RKO (cell line): ENCODE results near the gene ERC1.
"Not testable (repeated sequence)": the region's sequence is repeated elsewhere in the genome, so short reads cannot be mapped to it uniquely, and the experiment has no call there.

Experiments
- DNase-seq: peaks from one replicate; pipeline ENCODE4 v3.0.0-alpha.2; 2016; ENCODE audit warnings: low spot score

The ERC1 gene

DNA sequence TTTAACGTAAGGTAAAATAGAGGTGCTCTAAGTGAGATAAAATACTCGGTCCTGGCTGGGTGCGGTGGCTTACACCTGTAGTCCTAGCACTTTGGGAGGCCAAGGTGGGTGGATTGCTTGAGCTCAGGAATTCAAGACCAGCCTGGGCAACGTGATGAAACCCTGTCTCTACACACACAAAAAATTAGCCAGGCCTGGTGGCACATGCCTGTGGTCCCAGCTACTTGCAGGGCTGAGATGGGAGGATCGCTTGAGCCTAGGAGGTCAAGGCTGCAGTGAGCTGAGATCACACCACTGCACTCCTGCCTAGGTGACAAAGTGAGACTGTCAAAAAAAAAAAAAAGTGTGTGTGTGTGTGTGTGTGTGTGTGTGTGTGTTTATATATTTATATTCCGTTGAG, 364.8 kb downstream of the ERC1 start:
- not testable (repeated sequence) for DNase-seq

DNA sequence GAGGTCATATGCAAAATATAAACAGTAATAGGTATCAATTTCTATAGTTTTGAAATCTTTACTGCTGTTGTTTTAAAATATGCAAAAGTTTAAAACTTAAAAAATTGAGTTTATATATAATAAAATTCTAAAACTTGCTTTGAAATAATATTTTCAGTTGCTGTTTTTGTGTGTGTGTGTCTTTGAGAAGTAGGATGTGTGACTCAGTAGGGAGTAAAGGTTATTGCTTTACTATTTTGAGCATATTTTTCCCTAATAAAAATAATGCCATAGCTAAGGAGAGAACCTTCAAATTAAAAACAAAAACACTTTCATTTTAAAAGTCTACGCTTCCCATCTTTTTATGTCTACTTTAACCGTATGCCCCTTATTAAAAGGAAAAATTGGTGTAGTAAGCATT, 365.3 kb downstream of the ERC1 start:
- no peak for DNase-seq

DNA sequence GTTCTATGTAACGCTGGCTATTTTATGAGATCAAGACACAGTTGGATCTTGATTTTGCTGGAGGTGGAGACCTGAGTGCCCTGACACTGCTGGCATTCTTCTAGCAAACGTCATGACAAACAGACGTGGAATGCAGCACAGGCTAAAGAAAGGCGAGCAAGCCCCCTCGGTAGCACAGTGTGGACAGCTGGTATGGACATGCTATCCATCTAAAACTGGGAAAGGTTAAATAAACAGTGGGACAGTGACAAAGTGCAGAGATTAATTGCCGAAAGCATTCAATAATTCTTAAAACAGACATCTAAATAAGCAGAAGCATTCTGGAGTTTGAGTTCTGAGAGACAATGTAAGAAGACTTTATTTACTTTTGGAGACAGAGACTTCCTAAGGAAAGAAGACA, 366.1 kb downstream of the ERC1 start:
- DNase-seq = no peak

DNA sequence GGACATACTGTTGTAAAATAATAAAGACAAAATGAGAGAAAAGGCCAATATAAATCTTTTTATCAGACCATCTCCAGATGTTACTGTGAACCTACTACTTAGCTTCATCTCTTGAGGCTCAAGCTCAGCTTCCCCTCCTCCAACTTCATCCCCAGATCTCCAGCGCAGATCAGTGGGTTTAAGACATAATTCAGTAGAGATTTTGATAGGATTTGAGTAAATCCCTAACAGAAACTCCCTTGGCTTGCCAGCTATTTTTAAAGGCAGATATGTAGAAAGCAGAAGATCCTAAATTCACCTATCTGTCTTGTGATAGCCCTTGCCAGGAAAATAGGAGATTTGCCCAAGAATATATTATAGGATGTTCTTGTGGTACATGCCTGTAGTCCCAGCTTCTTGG, 366.7 kb downstream of the ERC1 start:
- DNase-seq = no peak

DNA sequence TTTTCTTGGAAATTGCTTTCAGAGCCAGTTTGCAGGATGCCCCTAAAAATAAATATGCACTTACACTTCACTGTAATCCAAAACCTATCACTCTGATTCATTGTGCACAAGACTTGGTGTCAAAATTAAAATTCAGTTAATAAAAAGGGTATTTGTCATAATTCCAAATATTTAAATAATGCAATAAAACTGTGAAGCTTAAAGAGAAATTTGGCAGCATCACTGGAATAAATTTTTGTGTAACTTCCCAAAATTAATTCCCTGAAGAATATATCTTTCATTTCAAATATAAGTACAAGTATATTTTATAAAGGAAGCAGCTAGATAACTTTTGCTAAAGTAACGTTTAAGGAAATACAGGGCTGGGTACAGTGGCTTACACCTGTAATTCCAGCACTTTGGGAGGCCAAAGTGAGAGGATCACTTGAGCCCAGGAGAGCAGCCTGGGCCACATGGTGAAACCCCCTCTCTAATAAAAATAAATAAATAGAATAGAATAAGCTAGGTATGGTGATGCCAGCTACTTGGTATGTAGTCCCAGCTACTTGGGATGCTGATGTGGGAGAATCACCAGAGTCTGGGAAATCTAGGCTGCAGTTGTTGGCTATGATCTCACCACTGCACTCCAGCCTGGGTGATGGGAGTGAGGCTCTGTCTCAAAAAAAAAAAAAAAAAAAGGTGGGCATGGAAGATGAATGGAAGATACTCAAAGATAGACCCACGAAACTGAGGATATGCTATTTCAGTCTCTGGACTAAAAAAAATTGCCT, 369.6 kb downstream of the ERC1 start:
- DNase-seq = no peak

DNA sequence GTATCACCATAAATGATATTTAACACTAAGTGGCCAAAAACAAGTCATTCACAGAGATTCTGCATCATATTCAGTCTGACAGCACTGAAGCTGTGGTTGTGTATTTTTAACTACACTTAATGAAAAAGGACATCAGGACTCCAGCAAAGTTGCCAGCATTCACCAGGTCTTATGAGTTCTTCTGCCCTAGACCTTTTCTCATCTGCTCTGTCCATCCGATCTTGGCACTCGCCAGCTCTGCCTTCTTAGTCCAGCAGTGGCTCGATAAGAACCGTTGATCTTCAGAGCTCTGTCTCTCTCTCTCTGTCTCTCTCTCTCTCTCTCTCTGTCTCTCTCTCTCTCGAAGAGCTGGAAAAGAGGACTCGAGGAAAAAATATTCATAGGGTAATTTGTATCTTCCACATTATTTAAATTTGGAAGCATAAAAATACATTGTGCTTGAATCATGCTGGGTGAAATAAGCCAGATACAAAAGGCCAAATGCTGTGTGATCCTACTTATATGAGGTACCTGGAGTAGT, 371.2 kb downstream of the ERC1 start:
- DNase-seq = no peak

DNA sequence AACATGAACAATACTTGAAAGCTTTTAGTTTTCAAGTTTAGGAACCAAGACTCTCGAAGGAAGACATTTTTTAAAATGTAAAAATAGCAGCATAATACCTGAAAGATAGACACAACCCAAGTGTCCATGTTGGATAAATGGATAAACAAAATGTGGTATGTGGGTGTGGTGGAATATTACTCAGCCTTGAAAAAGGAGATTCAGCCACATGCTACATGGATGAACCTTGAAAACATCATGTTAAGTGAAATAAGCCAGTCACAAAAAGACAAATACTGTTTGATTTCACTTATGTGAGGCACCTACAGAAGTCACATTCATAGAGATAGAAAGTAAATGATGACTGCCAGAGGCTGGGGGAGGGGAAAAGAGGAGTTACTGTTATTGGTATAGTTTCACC, 374.7 kb downstream of the ERC1 start:
- DNase-seq = no peak

DNA sequence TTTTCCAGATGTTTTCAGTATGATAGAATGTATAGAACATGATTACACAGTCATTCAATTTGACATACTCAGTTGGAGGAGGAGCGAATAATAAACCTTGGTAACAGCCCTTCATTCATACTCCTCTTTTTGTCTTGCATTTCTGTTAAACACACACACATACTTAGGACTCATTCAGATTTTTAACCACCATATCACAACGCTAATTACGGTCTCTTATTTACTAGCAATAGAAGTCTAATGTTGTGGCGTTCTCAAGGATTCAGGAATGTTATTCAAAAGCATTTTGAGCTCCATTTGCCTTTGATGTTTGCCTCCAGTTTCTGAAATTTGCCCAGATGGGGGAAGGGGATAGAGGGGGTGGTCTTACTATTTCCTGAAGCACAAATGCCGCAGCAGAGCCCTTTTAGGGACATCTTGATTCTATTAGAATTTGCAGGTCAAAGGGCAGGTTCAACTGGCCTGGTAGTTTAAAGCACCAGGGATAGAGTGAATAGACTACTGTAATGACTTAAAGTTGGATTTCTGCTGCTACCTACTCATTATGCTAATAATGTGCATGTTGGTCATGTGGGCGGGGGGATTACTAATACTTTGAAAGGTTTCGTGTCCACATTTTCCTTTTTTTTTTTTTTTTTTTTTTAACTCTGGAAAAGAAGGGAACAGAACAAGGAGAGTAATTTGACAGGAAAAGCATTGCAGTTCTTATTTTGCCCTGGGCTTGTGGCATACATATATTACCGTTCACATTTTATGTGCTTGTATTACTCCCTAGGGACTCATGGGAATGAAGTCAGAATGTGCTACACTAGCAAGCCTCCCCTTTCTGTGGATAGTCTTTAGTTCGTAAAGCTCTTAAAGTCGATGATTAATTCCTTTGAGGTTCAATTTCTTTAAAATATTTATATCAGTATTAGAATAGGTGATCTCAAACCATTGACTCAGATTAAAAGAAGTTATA, 376.6 kb downstream of the ERC1 start:
- no peak for DNase-seq

DNA sequence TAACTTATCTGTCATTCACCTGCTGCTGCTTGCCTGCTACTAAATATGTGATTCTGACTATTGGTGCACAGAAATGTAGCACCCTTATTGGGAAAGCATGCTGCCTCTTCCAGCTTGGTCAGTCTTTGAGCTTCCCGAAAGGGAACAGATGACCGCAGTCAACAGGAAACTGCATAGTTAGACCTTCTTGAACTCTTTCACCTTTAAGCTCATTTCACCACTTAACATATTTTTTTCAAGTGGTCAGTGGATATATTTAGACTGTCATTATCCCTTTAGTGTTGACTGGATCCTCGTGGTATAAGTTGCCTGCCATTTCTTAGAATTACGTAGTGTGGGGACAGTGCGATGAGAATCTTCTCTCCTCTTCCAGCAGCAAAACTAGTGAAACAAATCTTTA, 378.4 kb downstream of the ERC1 start:
- DNase-seq = no peak

DNA sequence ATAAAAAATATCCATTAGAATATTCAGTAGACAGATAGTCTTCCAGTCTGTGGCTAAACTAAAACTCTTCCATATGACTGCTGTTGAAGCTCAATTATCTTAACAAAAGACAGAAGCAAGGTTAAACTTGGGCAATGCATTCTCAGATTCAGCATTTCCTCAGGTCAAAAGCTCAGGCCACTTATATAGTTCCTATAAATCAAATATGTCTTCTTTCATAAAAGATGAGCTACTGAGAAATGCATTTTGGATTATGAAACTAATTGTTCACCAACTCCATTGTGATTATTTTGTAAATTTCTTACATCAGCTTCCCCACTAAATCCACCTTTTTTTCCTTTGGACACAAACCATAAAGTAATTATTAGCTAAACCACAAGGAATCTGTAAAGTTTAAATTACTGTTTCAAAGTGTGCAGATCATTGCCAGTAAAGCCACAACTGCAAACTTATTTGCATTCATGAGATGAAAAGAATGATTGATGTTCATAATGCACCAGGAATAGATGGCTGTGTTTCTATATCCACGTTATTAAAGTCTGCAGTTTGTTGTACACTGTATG, 379.0 kb downstream of the ERC1 start:
- DNase-seq = no peak

DNA sequence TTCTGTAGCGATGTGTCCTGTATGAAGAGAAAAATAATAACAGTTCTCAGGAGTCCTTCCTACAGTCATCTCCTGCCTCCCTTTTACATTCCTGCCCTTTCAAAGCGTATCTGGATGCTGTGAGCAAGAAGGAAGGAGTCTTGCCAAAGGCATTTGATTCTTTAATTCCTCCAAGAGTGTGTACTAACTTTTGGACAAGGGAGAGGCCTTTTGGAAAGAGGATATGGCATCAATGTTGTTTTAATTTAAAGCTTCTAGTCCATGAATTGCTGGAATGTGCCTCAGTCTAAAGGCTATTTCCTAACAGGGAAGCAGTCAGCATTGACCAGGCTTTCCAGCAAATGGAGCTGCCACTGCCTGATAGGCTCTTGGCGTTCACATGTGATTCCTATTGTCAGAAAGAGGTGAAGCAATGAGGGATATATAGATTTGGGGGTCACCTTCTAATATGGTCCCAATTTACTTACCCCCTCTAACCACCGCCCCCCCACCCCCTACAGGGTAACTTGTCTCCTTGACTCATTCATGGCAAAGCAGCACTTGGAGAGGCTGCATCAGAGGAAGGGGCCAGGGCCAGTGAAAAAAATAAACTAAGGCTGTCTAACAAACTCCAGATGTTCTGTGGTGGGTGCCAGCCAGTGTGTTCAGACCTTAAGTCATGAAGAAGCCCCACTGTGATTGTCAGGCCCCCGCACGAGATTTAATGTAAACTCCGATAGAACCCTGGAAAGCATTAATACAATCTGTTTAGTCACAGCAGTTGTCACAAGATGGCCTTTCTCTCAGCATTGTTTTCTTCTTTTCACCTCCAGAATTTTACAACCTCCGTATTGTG, 383.1 kb downstream of the ERC1 start:
- DNase-seq = no peak

DNA sequence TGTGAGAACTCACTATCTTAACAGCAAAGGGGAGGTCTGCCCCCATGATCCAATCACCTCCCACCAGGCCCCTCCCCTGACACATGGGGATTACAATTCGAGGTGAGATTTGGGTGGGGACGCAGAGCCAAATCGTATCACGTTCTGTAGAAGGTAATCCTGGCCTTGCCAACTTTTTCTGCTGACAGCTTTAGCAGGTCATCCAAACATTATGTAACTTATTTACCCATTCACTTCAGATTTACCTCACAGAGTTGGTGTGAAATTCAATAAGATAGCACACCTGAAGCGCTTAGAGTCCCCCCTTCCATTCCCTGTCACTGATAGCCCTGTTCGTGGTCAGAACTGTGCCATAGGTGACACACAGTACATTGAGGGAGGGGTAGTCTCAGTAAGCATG, 384.3 kb downstream of the ERC1 start:
- DNase-seq = no peak

DNA sequence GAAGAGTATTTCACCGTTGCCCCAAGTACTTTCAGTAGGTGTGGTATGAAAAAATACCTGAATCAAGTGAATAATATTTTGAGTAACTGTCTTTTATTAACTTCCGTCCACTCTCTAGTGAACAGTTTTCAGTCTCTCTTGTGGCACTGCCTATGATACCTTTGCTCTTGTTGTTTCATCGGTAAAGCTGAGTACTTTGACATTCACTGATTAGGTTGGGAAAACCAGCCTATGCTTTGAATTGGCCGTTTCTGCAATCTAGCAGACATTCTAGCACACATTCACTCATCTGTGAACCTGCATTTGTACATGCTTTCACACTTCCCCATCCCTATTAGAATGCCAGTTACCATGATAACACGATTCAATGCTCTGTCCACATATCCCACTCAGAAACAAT, 386.1 kb downstream of the ERC1 start:
- no peak for DNase-seq

DNA sequence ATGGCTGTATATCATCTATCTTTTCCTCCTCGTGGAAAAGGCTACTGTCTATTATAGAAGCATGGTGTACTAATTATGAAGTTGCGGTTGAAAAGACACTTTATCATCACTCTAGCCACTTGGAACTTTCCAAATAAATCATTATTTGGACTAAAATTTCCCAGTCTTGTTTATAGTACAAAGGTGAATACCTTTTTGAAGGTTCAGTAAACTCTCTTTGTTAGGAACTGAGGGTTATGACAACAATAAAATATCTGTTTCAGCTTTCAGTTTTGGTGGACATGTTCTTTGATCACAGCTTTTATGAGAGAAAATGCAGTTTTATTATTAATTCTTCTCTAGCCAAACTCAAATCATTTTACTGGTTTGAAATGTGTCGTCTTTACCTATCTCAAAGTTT, 386.7 kb downstream of the ERC1 start:
- no peak for DNase-seq

DNA sequence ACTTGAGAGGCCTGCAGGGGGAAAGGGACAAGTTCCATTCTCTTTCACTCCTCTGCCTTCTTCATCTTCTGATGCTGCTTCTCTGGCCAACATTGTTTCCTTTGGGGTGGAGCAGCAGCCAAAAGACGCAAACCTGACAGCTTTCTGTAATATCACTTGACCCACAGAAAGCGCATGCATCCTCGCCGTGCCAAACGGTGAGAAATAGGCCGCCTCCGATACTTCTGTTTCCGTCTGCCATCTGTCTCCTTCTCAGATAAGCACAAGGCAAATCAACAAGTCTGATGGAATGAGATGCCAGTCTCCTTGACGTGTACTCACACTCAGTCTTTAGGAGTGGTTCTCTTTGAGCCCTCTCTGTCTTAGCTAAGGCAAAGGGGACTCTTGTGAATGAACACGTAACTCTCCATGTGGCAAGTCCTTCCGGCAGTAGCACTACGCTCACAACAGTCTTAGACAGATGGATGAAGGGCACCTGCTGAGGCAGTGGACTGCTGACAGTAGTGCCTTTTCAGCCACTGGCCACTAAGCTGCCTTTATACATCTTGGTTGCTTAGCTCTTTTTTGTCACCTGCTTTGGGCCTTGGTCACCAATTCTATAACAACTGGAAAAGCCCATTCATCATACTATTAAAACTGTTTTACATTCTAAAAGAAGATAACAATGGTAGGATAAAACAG, 389.3 kb downstream of the ERC1 start:
- DNase-seq = no peak

DNA sequence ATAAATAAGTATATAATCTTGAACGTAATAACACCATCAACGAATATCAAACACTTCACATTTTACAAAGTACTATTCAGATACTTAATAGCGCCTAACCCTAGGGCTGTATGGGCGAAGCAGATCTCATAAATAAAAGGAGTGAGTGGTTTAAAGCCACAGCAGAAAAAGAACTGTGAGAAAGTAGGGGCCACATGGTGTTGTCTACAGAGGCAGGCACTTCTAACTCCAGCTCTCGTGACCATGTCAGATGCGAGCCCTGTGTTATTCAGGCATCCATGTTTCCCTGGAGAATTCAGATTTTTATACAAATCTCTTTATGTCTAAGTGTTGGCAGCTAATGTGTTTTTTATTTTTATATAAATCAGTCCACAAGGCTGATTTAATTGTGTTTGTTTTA, 391.1 kb downstream of the ERC1 start:
- no peak for DNase-seq

DNA sequence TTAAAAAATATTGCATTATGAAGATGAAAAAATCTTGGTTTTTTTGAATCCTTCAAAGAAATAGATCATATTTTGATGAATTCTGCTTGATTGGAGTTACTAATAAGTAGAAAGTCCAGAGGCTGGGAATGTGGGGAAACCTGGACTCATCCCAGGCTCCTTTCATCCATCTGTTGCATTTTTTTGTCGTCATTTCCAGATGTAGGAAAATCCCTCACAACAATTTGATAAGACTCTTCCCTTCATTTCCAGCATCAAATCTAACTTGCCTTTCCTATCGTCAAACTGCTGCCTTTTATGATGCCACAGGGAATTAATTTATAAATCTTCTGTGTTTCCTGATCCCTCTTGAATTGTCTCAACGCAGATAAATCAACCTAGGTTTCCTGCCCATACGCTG, 391.8 kb downstream of the ERC1 start:
- DNase-seq = no peak

DNA sequence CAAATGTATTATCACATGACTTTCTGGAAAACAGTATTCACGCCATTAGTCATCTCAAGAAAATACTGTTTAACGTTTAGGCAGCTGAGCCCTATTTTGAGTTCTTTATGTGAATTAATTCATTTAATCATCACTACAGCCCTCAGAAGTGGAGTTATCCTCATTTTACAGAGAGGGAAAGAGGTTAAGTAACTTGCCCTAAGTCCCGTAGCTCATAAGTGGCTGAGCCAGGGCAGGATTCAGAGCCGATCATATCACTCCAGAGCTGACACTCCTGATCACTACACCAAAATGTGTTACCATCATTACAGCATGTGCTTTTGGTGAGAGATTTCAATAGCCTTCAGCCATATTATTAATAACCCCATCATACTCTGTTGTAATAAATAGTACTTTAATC, 392.7 kb downstream of the ERC1 start:
- DNase-seq = no peak

DNA sequence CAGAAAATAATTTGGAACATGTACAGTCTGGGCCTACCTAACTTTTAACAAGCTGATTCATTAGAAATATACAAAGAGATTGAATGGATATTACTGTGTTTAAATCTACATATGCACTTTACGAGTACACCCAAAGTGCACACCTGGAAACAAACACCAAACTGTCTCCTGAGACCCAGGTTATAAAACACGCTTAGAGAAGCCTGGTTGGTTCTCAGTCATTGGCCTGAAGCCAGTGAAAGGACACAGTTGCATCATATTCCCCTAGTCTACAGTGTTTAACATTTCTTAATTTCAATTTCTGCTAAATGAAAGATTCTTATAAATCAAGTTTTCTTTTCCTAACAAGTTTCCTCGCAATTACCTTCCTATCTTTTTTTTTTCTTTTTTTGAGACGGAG, 393.9 kb downstream of the ERC1 start:
- no peak for DNase-seq

DNA sequence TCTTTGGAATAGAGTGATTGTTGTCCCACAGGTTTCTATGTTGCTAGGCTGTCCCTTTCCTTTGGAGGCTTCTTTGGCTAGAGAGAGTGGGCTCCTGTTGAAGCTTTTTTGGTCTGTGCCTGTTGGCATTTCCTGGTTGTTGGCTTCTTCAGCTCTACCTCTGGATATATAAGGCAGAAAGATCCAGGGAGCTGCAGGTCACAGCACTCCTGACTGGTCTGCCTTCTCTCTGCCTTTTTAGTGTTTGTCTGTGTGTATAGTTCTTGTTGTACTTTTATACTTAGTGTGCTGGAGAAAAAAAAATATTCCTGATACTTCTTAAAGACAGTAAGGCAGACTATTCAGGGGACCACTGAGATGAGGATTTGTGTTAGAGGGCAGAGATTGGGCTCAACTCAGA, 400.7 kb downstream of the ERC1 start:
- peak; percentile 32 for DNase-seq

DNA sequence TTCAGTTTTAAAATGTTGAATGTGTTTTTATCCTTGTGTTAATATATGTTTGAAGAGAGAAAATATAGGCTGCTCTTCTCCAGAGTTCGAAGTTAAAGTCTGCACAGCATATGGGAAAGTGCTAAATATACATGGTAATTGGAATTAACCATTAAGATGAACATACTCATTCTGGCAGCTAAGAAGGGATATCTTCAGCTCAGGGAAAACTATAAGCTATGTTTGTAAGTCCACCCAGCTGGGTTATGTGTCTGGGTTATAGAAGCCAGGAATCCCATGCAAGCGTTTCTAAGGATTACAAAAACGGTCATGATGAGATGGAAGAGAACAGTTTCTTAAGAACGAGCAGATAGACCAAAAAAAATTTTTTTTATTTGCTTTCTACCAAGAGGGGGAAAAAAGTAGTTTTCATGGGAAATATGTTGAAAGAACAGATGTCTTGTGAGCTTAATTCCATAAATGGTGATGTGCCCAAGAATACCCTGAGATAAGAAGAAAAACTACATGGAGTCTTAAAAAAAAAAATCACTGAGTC, 404.5 kb downstream of the ERC1 start:
- no peak for DNase-seq
